ENCODE data around the gene STXBP6.
A peak's percentile ranks its signal among the peaks of the same experiment; 100 is the strongest.

DNA sequence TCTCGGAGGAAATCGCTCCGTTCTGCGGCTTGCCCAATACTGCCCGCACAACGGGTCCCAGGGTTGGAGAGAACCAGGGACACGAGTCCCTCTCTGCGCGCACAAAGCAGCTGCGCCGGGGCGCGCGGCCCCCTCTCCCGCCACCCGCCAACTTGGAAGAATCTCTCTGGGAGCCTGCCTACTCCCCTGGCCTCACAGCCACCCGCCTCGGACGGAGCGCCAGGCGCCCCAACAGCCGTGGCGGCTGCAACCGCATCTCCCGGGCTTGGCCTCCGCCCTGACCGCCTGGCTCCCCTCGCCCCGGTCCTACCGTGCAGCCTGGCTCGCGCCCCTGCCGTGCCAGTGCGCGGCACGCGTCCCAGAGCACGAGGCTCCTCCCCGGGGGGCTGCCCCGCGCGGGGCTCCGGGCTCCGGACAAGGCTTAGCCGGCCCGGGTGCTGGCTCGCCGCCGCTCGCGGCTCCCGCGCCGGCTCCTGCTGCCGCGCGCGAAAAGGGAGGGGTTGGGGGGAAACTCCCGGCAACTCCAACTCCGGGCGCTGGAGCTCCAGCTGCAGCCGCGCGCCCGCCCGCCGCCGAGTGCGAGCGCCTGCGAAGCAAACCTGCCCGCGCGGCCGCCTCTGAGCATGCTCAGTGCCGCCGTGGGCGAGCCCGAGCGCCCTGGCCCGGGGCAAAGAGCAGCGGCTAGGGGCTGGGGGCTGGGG lies at the start of gene STXBP6:
- TF ChIP-seq POLR2AphosphoS5 (IDR thresholded peaks at IDR 0.05) (peak in 2 of 3 donors; percentile 18 to 49), CTCF (IDR thresholded peaks at IDR 0.05) (no peak), POLR2A (IDR thresholded peaks at IDR 0.05) (peak; percentile 46), EP300 (IDR thresholded peaks at IDR 0.05; ENCODE audit: low read depth) (no peak)
